Endodermal cell (in vitro differentiated cells): ENCODE results near the gene ODF2. TPM values are rescaled to one million over a fixed set of nuclear protein-coding genes. Genes with fewer than 3 reads are reported as not detected.

Source experiments
- DNase-seq: peaks from one replicate; pipeline ENCODE4 v3.0.0-alpha.2; 2017
- H3K27ac ChIP-seq: 2 replicates; pipeline ENCODE4 v1.5.1; 2013; ENCODE audit warnings: mild to moderate bottlenecking, low read depth, low read length, moderate library complexity
- H3K27me3 ChIP-seq: 2 replicates; pipeline ENCODE4 v1.6.1; 2013; ENCODE audit warnings: mild to moderate bottlenecking, low read length, moderate library complexity; ENCODE audit not compliant: insufficient read depth, control insufficient read depth, poor library complexity, severe bottlenecking
- H3K36me3 ChIP-seq: 2 replicates; pipeline ENCODE4 v1.7.0; 2013; ENCODE audit warnings: mild to moderate bottlenecking, low read length, moderate library complexity; ENCODE audit not compliant: control insufficient read depth, insufficient read depth
- H3K4me1 ChIP-seq: one replicate; pipeline ENCODE4 v1.7.0; 2013; ENCODE audit warnings: low read length; ENCODE audit not compliant: control insufficient read depth, insufficient read depth
- H3K4me3 ChIP-seq: 2 replicates; pipeline ENCODE4 v1.5.1; 2013; ENCODE audit warnings: mild to moderate bottlenecking, low read length, moderate library complexity
- H3K9ac ChIP-seq: 2 replicates; pipeline ENCODE4 v1.6.1; 2013; ENCODE audit warnings: mild to moderate bottlenecking, low read length, moderate library complexity; ENCODE audit not compliant: poor library complexity, severe bottlenecking; ENCODE audit errors: extremely low read depth
- H3K9me3 ChIP-seq: 2 replicates; pipeline ENCODE4 v1.6.1; 2013; ENCODE audit warnings: mild to moderate bottlenecking, low read length, moderate library complexity; ENCODE audit not compliant: control insufficient read depth
- H3K27ac Mint-ChIP-seq: 2 replicates; pipeline ENCODE4 v1.8.0; 2020; ENCODE audit warnings: mixed read lengths
- H3K27me3 Mint-ChIP-seq: 2 replicates; pipeline ENCODE4 v1.8.0; 2021; ENCODE audit warnings: mild to moderate bottlenecking, mixed read lengths; ENCODE audit not compliant: insufficient read depth
- H3K36me3 Mint-ChIP-seq: 2 replicates; pipeline ENCODE4 v1.8.0; 2020; ENCODE audit warnings: low read depth, mixed read lengths
- H3K4me1 Mint-ChIP-seq: 2 replicates; pipeline ENCODE4 v1.8.0; 2020; ENCODE audit warnings: mixed read lengths
- H3K4me3 Mint-ChIP-seq: 2 replicates; pipeline ENCODE4 v1.8.0; 2020; ENCODE audit warnings: mild to moderate bottlenecking, moderate library complexity, mixed read lengths
- H3K9me3 Mint-ChIP-seq: 2 replicates; pipeline ENCODE4 v1.8.0; 2020; ENCODE audit warnings: mild to moderate bottlenecking, mixed read lengths
- CTCF ChIP-seq: fragments of 200-600 bp; sonication (generic); conservative IDR thresholded peaks from 2 replicates; pipeline ENCODE4 v1.5.0; 2021; ENCODE audit warnings: antibody characterized with exemption, mild to moderate bottlenecking
- WGBS, 2 experiments: methylation state at CpG; one replicate each; pipeline versions ENCODE4 v1.1.5 to v1.1.7; 2013; ENCODE audit warnings: missing lambda C conversion rate in 2 of 2, mixed read lengths in 1 of 2; ENCODE audit not compliant: insufficient coverage in 1 of 2, insufficient read length in 1 of 2; 5-methylcytosine and 5-hydroxymethylcytosine counted together
- total RNA-seq, 2 donors: library from RNA; stranded (reverse); fragmentation: NEBNext Ultra II Directional in 1 of 2; extraction: Animal tissue kit (Norgen Biotek cat#: 25700) in 1 of 2; gene quantifications; 2 replicates in 1 of 2; 3 replicates in 1 of 2; pipeline ENCODE4 v1.2.1, GENCODE V29; 2021

Gene ODF2
- total RNA-seq, 2 donors from 2014 or later = 34.5 to 48.7 TPM

- H3K9me3 Mint-ChIP-seq = no peaks in the 10 kb centered on the region
- TF ChIP-seq CTCF = no peak
- WGBS, 2 experiments = 81 to 86% methylated on average over 4 to 7 of the region's 7 CpGs
- H3K36me3 Mint-ChIP-seq = no peaks in the 10 kb centered on the region
- Histone ChIP-seq H3K9ac (no peak overlapping the region), H3K27me3 (no peaks in the 10 kb centered on the region), H3K27ac (no peak overlapping the region), H3K36me3 (no peaks in the 10 kb centered on the region), H3K4me3 (no peak overlapping the region), H3K4me1 (peaks cover 14% of the 10 kb centered on the region), H3K9me3 (no peaks in the 10 kb centered on the region)
- peaks cover 1% of the 10 kb centered on the region for H3K27me3 Mint-ChIP-seq
- no peak overlapping the region for H3K4me3 Mint-ChIP-seq
- H3K27ac Mint-ChIP-seq = no peak overlapping the region
- peak; percentile 45 for DNase-seq
- H3K4me1 Mint-ChIP-seq = peaks cover 26% of the 10 kb centered on the region
Observed at GRCh38 chr9:128548876-128549275, 93.1 kb downstream of the ODF2 start.

GRCh38 chr9:128550226-128550625 lies 94.4 kb downstream of the ODF2 start:
- Histone ChIP-seq H3K4me1 (peaks cover 14% of the 10 kb centered on the region), H3K27ac (no peak overlapping the region), H3K36me3 (no peaks in the 10 kb centered on the region), H3K4me3 (no peak overlapping the region), H3K9me3 (no peaks in the 10 kb centered on the region), H3K9ac (no peak overlapping the region), H3K27me3 (no peaks in the 10 kb centered on the region)
- Mint-ChIP-seq H3K27me3 (peaks cover 1% of the 10 kb centered on the region), H3K27ac (no peak overlapping the region), H3K4me3 (no peak overlapping the region), H3K9me3 (no peaks in the 10 kb centered on the region), H3K4me1 (peaks cover 26% of the 10 kb centered on the region), H3K36me3 (no peaks in the 10 kb centered on the region)
- TF ChIP-seq CTCF = no peak
- WGBS, 2 experiments = 44% methylated on average over 1 of the region's 2 CpGs; no CpG with 5 or more reads in 1 of the 2 experiments
- DNase-seq = peak; percentile 43

Other genes starting within 250 kb of the ODF2 start
- gene GOLGA2, start 180.0 kb upstream of the ODF2 start, total RNA-seq = 100 to 1,000 TPM in 1 of 2 donors, 10 to 100 TPM in 1; 91.9 to 101 TPM
- gene SWI5, start 179.7 kb upstream of the ODF2 start, total RNA-seq = 10 to 100 TPM; 33.4 to 46.9 TPM
- 10 to 100 TPM; 30.6 to 31.8 TPM for gene TRUB2, start 133.6 kb upstream of the ODF2 start, total RNA-seq
- 10 to 100 TPM; 48.1 to 50.7 TPM for gene COQ4, start 133.2 kb upstream of the ODF2 start, total RNA-seq
- 10 to 100 TPM; 22.4 to 25.0 TPM for gene SLC27A4, start 115.5 kb upstream of the ODF2 start, total RNA-seq
- gene URM1, start 84.6 kb upstream of the ODF2 start, total RNA-seq = 10 to 100 TPM; 51.5 to 60.4 TPM
- gene CERCAM, start 35.1 kb upstream of the ODF2 start, total RNA-seq = 10 to 100 TPM; 18.5 to 26.5 TPM
- 10 to 100 TPM; 14.7 to 16.6 TPM for gene GLE1, start 48.7 kb downstream of the ODF2 start, total RNA-seq
- 100 to 1,000 TPM; 309 to 319 TPM for gene SPTAN1, start 96.6 kb downstream of the ODF2 start, total RNA-seq
- gene DYNC2I2, start 200.8 kb downstream of the ODF2 start, total RNA-seq = 100 to 1,000 TPM in 1 of 2 donors, 10 to 100 TPM in 1; 87.8 to 119 TPM
- 100 to 1,000 TPM; 762 to 795 TPM for gene SET, start 233.2 kb downstream of the ODF2 start, total RNA-seq
- 10 to 100 TPM; 26.0 to 27.2 TPM for gene PKN3, start 246.5 kb downstream of the ODF2 start, total RNA-seq